Natural killer cell (primary cell): Measurements from ENCODE around the gene PRKRIP1. TPM values are rescaled to one million over a fixed set of nuclear protein-coding genes. Genes with fewer than 3 reads are reported as not detected.
"Not testable (repeated sequence)": the region's sequence is repeated elsewhere in the genome, so short reads cannot be mapped to it uniquely, and the experiment has no call there.

ENCODE experiments used
- ATAC-seq, 3 donors: fragments of 150-1000 bp in 2 of 3; fragments of 200-7000 bp in 1 of 3; cut with Tn5 transposase; 1 replicate in 1 of 3; 2 replicates in 2 of 3; pipeline ENCODE4 v1.10.0; 2021; ENCODE audit warnings: mild to moderate bottlenecking in 2 of 3, moderate library complexity in 2 of 3
- DNase-seq, 2 donors: peaks; one replicate each; pipeline versions ENCODE4 v3.0.0 to v3.0.0-alpha.2; 2013 to 2021; ENCODE audit warnings: mixed read lengths in 1 of 2
- H3K27ac ChIP-seq: one replicate; pipeline ENCODE4 v1.5.1; 2013; ENCODE audit warnings: mild to moderate bottlenecking, low read length
- H3K27me3 ChIP-seq: one replicate; pipeline ENCODE4 v1.6.1; 2013; ENCODE audit warnings: low read length; ENCODE audit not compliant: control insufficient read depth, insufficient read depth
- H3K36me3 ChIP-seq: one replicate; pipeline ENCODE4 v1.6.1; 2013; ENCODE audit warnings: low read length; ENCODE audit not compliant: control insufficient read depth, insufficient read depth
- H3K4me1 ChIP-seq: one replicate; pipeline ENCODE4 v1.6.1; 2013; ENCODE audit warnings: low read length; ENCODE audit not compliant: control insufficient read depth, insufficient read depth
- H3K4me3 ChIP-seq: one replicate; pipeline ENCODE4 v1.5.1; 2013; ENCODE audit warnings: low read length
- H3K9me3 ChIP-seq: one replicate; pipeline ENCODE4 v1.6.1; 2013; ENCODE audit warnings: low read length; ENCODE audit not compliant: control insufficient read depth, insufficient read depth
- H3K27ac Mint-ChIP-seq, 2 donors: one replicate each; pipeline ENCODE4 v1.8.0; 2022; ENCODE audit warnings: mild to moderate bottlenecking in 2 of 2, mixed read lengths in 2 of 2, moderate library complexity in 1 of 2
- H3K27me3 Mint-ChIP-seq, 2 donors: one replicate each; pipeline ENCODE4 v1.8.0; 2022; ENCODE audit warnings: low read depth in 2 of 2, mixed read lengths in 2 of 2
- H3K36me3 Mint-ChIP-seq: one replicate; pipeline ENCODE4 v1.8.0; 2022; ENCODE audit warnings: mixed read lengths
- H3K4me1 Mint-ChIP-seq, 2 donors: one replicate each; pipeline ENCODE4 v1.8.0; 2022; ENCODE audit warnings: mixed read lengths in 2 of 2
- H3K4me3 Mint-ChIP-seq: one replicate; pipeline ENCODE4 v1.8.0; 2022; ENCODE audit warnings: mild to moderate bottlenecking, moderate library complexity, mixed read lengths
- H3K9me3 Mint-ChIP-seq, 2 donors: one replicate each; pipeline ENCODE4 v1.8.0; 2022; ENCODE audit warnings: mixed read lengths in 2 of 2
- CTCF ChIP-seq: fragments of 200-600 bp; IDR thresholded peaks from one replicate; pipeline ENCODE4 v1.8.0; 2022; ENCODE audit warnings: antibody characterized with exemption
- WGBS: methylation state at CpG from one replicate; pipeline ENCODE4 v1.1.7; 2013; ENCODE audit warnings: missing lambda C conversion rate; ENCODE audit not compliant: insufficient coverage; 5-methylcytosine and 5-hydroxymethylcytosine counted together
- intact Hi-C: fragments of 100-400 bp; cut with micrococcal nuclease; formaldehyde crosslinking; loops from one replicate; pipeline ENCODE4 v1.14.2; 2022
- total RNA-seq, 4 donors: library from RNA; stranded (reverse); fragments of 120-200 nt in 1 of 4; gene quantifications; one replicate each; pipeline versions ENCODE4 v1.2.3 to v1.2.4, GENCODE V29; 2013 to 2022

The PRKRIP1 gene
- total RNA-seq, 3 donors from 2014 or later (not counting 1 experiment from before 2014, with no cell fraction given): 38.2 to 44.2 (median 39.5) TPM

DNA sequence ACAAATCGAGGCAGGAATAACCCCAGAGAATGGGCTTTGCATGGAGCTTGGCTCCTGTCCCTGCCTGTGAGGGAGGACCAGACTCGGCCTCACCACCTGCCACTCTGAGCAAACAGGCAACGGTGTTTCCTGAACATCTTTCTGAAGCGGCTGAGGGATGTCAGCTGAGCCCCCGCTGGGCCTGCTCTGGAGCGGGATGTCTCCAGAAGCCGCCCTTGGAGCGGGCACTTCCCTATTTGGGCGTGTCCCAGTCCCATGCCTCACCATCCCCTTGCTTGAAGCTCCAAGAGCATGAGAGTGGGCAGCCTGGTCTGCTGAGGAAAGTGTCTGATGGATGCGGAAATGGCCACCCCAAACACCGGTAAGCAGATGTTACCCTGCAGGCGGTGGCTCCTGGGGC is 58.3 kb downstream of the PRKRIP1 start:
- Histone ChIP-seq H3K27me3 (no peaks in the 10 kb centered on the region), H3K27ac (no peak overlapping the region), H3K4me3 (no peak overlapping the region), H3K36me3 (peaks cover 23% of the 10 kb centered on the region), H3K9me3 (no peaks in the 10 kb centered on the region), H3K4me1 (no peaks in the 10 kb centered on the region)
- intact Hi-C loops: no loop called here
- no peaks in the 10 kb centered on the region for H3K27me3 Mint-ChIP-seq
- 86% methylated on average over 12 of the region's 12 CpGs for WGBS
- no peak overlapping the region for H3K4me3 Mint-ChIP-seq
- no peaks in the 10 kb centered on the region for H3K9me3 Mint-ChIP-seq
- H3K36me3 Mint-ChIP-seq: no peaks in the 10 kb centered on the region
- H3K27ac Mint-ChIP-seq: no peak overlapping the region
- H3K4me1 Mint-ChIP-seq: peaks cover 0 to 4% of the 10 kb centered on the region in 2 donors
- no peak for ATAC-seq
- DNase-seq: no peak
- TF ChIP-seq CTCF: no peak

- WGBS: 89% methylated on average over 10 of the region's 10 CpGs
- H3K36me3 Mint-ChIP-seq, H3K4me1 Mint-ChIP-seq, H3K9me3 ChIP-seq, H3K27me3 Mint-ChIP-seq, H3K4me1 ChIP-seq, H3K27me3 ChIP-seq, H3K4me3 Mint-ChIP-seq, H3K9me3 Mint-ChIP-seq, DNase-seq, ATAC-seq, H3K27ac ChIP-seq, H3K4me3 ChIP-seq, H3K27ac Mint-ChIP-seq, intact Hi-C loops: not testable (repeated sequence)
- H3K36me3 ChIP-seq: peaks cover 23% of the 10 kb centered on the region
These were observed 58.8 kb downstream of the PRKRIP1 start for GRCh38 chr7:102454932-102455331.

GRCh38 chr7:102455596-102455995 is 59.4 kb downstream of the PRKRIP1 start:
- Histone ChIP-seq H3K4me3 (no peak overlapping the region), H3K9me3 (no peaks in the 10 kb centered on the region), H3K4me1 (no peaks in the 10 kb centered on the region), H3K27me3 (no peaks in the 10 kb centered on the region), H3K27ac (no peak overlapping the region), H3K36me3 (peaks cover 23% of the 10 kb centered on the region)
- Mint-ChIP-seq H3K4me3 (no peak overlapping the region), H3K27me3 (no peaks in the 10 kb centered on the region), H3K27ac (no peak overlapping the region), H3K4me1 (peaks cover 0 to 1% of the 10 kb centered on the region in 2 donors), H3K36me3 (no peaks in the 10 kb centered on the region), H3K9me3 (no peaks in the 10 kb centered on the region)
- intact Hi-C loops: no loop called here
- TF ChIP-seq CTCF: no peak
- DNase-seq (no peak), ATAC-seq (no peak)
- 88% methylated on average over 11 of the region's 11 CpGs for WGBS

- Histone ChIP-seq H3K4me3 (no peak overlapping the region), H3K27ac (no peak overlapping the region), H3K4me1 (no peaks in the 10 kb centered on the region), H3K27me3 (no peaks in the 10 kb centered on the region), H3K9me3 (no peaks in the 10 kb centered on the region), H3K36me3 (peaks cover 23% of the 10 kb centered on the region)
- intact Hi-C loops: no loop called here
- Mint-ChIP-seq H3K4me3 (no peak overlapping the region), H3K27me3 (no peaks in the 10 kb centered on the region), H3K36me3 (no peaks in the 10 kb centered on the region), H3K9me3 (no peaks in the 10 kb centered on the region), H3K4me1 (peaks cover 0 to 6% of the 10 kb centered on the region in 2 donors), H3K27ac (no peak overlapping the region)
- DNase-seq (no peak), ATAC-seq (no peak)
- TF ChIP-seq CTCF: no peak
- 94% methylated on average over 10 of the region's 10 CpGs for WGBS
These were observed 60.2 kb downstream of the PRKRIP1 start for GRCh38 chr7:102456327-102456726.
